Upper lobe of left lung (tissue), 6 donors: ENCODE measurements around the gene ADCY2. TPM values are rescaled to one million over a fixed set of nuclear protein-coding genes. Genes with fewer than 3 reads are reported as not detected.

Experiments
- ATAC-seq, 2 donors: fragments of 200-7000 bp; cut with Tn5 transposase; one replicate each; pipeline ENCODE4 v1.9.1; 2022; ENCODE audit warnings: mild to moderate bottlenecking in 2 of 2, moderate library complexity in 2 of 2; ENCODE audit not compliant: low FRiP score in 2 of 2
- DNase-seq, 2 donors: peaks; one replicate each; pipeline ENCODE4 v3.0.0-alpha.2; 2019 to 2020
- H3K27ac ChIP-seq, 4 donors: fragments of 200-600 bp; sonication (generic); one replicate each; pipeline ENCODE4 v1.5.1; 2016 to 2019
- H3K27me3 ChIP-seq, 4 donors: fragments of 200-600 bp; sonication (generic); one replicate each; pipeline ENCODE4 v1.5.1; 2017 to 2019
- H3K36me3 ChIP-seq, 4 donors: fragments of 200-600 bp; sonication (generic); one replicate each; pipeline ENCODE4 v1.5.1; 2016 to 2019
- H3K4me1 ChIP-seq, 4 donors: fragments of 200-600 bp; sonication (generic); one replicate each; pipeline ENCODE4 v1.5.1; 2018 to 2019
- H3K4me3 ChIP-seq, 4 donors: fragments of 200-600 bp; sonication (generic); one replicate each; pipeline ENCODE4 v1.5.1; 2017 to 2019; ENCODE audit warnings: mild to moderate bottlenecking in 2 of 4, moderate library complexity in 1 of 4
- H3K9me3 ChIP-seq, 4 donors: fragments of 200-600 bp; sonication (generic); one replicate each; pipeline ENCODE4 v1.5.1; 2018 to 2019
- CTCF ChIP-seq, 6 experiments: fragments of 450-650 bp in 4 of 6; fragments of 200-600 bp in 2 of 6; sonication (generic) in 2 of 6; IDR thresholded peaks; one replicate each; pipeline ENCODE4 v1.5.1; 2016 to 2019; ENCODE audit warnings: antibody characterized with exemption in 6 of 6
- EP300 ChIP-seq, 4 donors: sonication (generic); formaldehyde crosslinking; IDR thresholded peaks; one replicate each; pipeline ENCODE4 v1.5.1; 2017; ENCODE audit warnings: antibody characterized with exemption in 4 of 4, control low read depth in 2 of 4
- POLR2A ChIP-seq, 4 donors: fragments of 450-650 bp; IDR thresholded peaks; one replicate each; pipeline ENCODE4 v1.5.1; 2016 to 2017; ENCODE audit warnings: antibody characterized with exemption in 4 of 4, mild to moderate bottlenecking in 2 of 4
- POLR2AphosphoS5 ChIP-seq, 2 donors: sonication (generic); formaldehyde crosslinking; IDR thresholded peaks; one replicate each; pipeline ENCODE4 v1.5.1; 2017; ENCODE audit warnings: antibody characterized with exemption in 2 of 2
- WGBS, 2 donors: methylation state at CpG; one replicate each; pipeline ENCODE4 v1.1.5; 2017 to 2018; 5-methylcytosine and 5-hydroxymethylcytosine counted together
- total RNA-seq, 6 donors: library from RNA; depleted of rRNA in 4 of 6; stranded (reverse); fragments of >200 nt in 4 of 6; gene quantifications; one replicate each; pipeline versions ENCODE4 v1.1.0 to v1.2.1, GENCODE V29; 2016 to 2021
- donor health status: DM: no; HTN: no; CAD: no; lungs with moderate emphysema.
- donor health status: DM: no; HTN: yes; CAD: no; lungs with severe emphysema.

ADCY2 gene
- total RNA-seq, 6 donors from 2014 or later, result 0.20 to 2.4 (median 0.46) TPM; not detected in 1

GRCh38 chr5:7397937-7398336 lies 2.0 kb downstream of the ADCY2 start:
- H3K4me1 ChIP-seq, result peaks cover 0 to 16% (median 3%) of the 10 kb centered on the region in 4 donors
- H3K36me3 ChIP-seq, result no peaks in the 10 kb centered on the region
- H3K9me3 ChIP-seq, result no peaks in the 10 kb centered on the region
- no peak for DNase-seq
- no peak overlapping the region for H3K27ac ChIP-seq
- TF ChIP-seq EP300 (IDR thresholded peaks at IDR 0.05), result no peak
- TF ChIP-seq POLR2A (IDR thresholded peaks at IDR 0.05), result no peak
- no peak for TF ChIP-seq POLR2AphosphoS5 (IDR thresholded peaks at IDR 0.05)
- no peak for TF ChIP-seq CTCF (IDR thresholded peaks at IDR 0.05)
- no peak for ATAC-seq
- peaks cover 0 to 20% (median 11%) of the 10 kb centered on the region in 4 donors for H3K27me3 ChIP-seq
- H3K4me3 ChIP-seq, result no peak overlapping the region

GRCh38 chr5:7398596-7399280 lies 2.8 kb downstream of the ADCY2 start:
- Histone ChIP-seq H3K36me3 (no peaks in the 10 kb centered on the region), H3K4me3 (no peak overlapping the region), H3K27me3 (peaks cover 0 to 20% (median 11%) of the 10 kb centered on the region in 4 donors), H3K27ac (no peak overlapping the region), H3K9me3 (no peaks in the 10 kb centered on the region), H3K4me1 (peaks cover 0 to 16% (median 3%) of the 10 kb centered on the region in 4 donors)
- WGBS, 2 donors, result 85 to 89% methylated on average over 6 of the region's 6 CpGs
- DNase-seq (no peak), ATAC-seq (no peak)
- TF ChIP-seq POLR2A (IDR thresholded peaks at IDR 0.05), result no peak
- TF ChIP-seq EP300 (IDR thresholded peaks at IDR 0.05), result no peak

- DNase-seq (no peak), ATAC-seq (no peak)
- no peaks in the 10 kb centered on the region for H3K36me3 ChIP-seq
- no peak overlapping the region for H3K4me3 ChIP-seq
- H3K4me1 ChIP-seq, result no peaks in the 10 kb centered on the region
- no peaks in the 10 kb centered on the region for H3K27me3 ChIP-seq
- H3K9me3 ChIP-seq, result no peaks in the 10 kb centered on the region
- 73 to 93% methylated on average over 1 of the region's 1 CpG for WGBS, 2 donors
- TF ChIP-seq CTCF (IDR thresholded peaks at IDR 0.05) (no peak), POLR2AphosphoS5 (IDR thresholded peaks at IDR 0.05) (no peak), POLR2A (IDR thresholded peaks at IDR 0.05) (no peak), EP300 (IDR thresholded peaks at IDR 0.05) (no peak)
- no peak overlapping the region for H3K27ac ChIP-seq
These were observed 9.3 kb downstream of the ADCY2 start for GRCh38 chr5:7405277-7405676.

- H3K4me1 ChIP-seq, result no peaks in the 10 kb centered on the region
- TF ChIP-seq CTCF (IDR thresholded peaks at IDR 0.05), result no peak
- no peak for TF ChIP-seq POLR2AphosphoS5 (IDR thresholded peaks at IDR 0.05)
- TF ChIP-seq POLR2A (IDR thresholded peaks at IDR 0.05), result no peak
- no peak for TF ChIP-seq EP300 (IDR thresholded peaks at IDR 0.05)
- H3K27ac ChIP-seq, result no peak overlapping the region
- WGBS, 2 donors, result 73 to 78% methylated on average over 3 to 5 of the region's 5 CpGs
- no peaks in the 10 kb centered on the region for H3K36me3 ChIP-seq
- H3K27me3 ChIP-seq, result no peaks in the 10 kb centered on the region
- no peaks in the 10 kb centered on the region for H3K9me3 ChIP-seq
- no peak overlapping the region for H3K4me3 ChIP-seq
- ATAC-seq (no peak), DNase-seq (no peak)
These were observed 15.1 kb downstream of the ADCY2 start for GRCh38 chr5:7410936-7411511.

GRCh38 chr5:7412409-7412808 lies 16.5 kb downstream of the ADCY2 start:
- no peaks in the 10 kb centered on the region for H3K9me3 ChIP-seq
- TF ChIP-seq EP300 (IDR thresholded peaks at IDR 0.05), result no peak
- no peak for TF ChIP-seq POLR2AphosphoS5 (IDR thresholded peaks at IDR 0.05)
- no peak for TF ChIP-seq CTCF (IDR thresholded peaks at IDR 0.05)
- no peak for TF ChIP-seq POLR2A (IDR thresholded peaks at IDR 0.05)

More at GRCh38 chr5:7412409-7412808, 16.5 kb downstream of the ADCY2 start:
- 60 to 68% methylated on average over 9 to 10 of the region's 10 CpGs for WGBS, 2 donors
- no peaks in the 10 kb centered on the region for H3K27me3 ChIP-seq
- H3K27ac ChIP-seq, result no peak overlapping the region
- ATAC-seq, result no peak
- no peak for DNase-seq
- no peak overlapping the region for H3K4me3 ChIP-seq
- no peaks in the 10 kb centered on the region for H3K36me3 ChIP-seq
- H3K4me1 ChIP-seq, result no peaks in the 10 kb centered on the region
